ENCODE data around the gene KCND3. TPM values are rescaled to one million over a fixed set of nuclear protein-coding genes. Genes with fewer than 3 reads are reported as not detected.

The KCND3 gene
- polyA plus RNA-seq, 3 donors = not detected

DNA sequence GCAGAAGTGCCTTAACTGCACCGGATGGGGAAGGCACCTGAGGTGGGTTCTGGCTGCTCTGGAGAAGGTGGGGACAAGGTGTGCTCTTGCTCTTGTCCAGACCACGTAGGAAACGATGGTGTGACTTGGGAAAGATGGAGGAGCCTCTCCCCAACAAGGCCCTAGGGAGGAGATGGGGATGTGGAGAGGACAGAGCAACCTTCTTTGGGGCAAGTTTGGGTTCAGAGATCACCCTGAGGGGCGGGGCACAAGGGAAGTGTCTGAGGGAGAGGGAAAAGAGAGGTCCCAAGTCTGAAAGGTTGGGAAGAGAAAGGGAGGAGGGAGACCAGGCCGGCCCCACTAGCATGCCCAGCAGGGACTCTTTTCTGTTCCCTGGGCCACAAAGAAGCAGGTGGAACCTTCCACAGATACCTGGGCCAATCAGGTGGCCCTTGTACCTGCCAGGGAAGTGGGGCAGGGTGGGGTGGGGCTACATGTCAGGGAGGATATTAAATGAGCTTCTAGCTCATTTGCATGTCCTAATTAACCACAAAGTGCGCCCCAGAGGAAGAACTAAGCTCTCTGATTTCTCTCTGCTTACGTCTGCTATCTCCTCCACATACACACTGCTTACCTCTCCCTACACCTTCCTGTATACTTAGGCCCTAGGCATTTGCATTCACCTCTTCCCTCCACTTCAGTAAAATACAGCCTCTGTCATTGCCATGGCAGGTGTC lies 266.2 kb downstream of the KCND3 start:
- peaks cover 12 to 26% of the 10 kb centered on the region in 2 donors for H3K4me1 ChIP-seq (ENCODE audit: control insufficient read depth in 1 of 2, insufficient read depth in 2 of 2, low read length in 2 of 2)
- TF ChIP-seq, protein P1, sequence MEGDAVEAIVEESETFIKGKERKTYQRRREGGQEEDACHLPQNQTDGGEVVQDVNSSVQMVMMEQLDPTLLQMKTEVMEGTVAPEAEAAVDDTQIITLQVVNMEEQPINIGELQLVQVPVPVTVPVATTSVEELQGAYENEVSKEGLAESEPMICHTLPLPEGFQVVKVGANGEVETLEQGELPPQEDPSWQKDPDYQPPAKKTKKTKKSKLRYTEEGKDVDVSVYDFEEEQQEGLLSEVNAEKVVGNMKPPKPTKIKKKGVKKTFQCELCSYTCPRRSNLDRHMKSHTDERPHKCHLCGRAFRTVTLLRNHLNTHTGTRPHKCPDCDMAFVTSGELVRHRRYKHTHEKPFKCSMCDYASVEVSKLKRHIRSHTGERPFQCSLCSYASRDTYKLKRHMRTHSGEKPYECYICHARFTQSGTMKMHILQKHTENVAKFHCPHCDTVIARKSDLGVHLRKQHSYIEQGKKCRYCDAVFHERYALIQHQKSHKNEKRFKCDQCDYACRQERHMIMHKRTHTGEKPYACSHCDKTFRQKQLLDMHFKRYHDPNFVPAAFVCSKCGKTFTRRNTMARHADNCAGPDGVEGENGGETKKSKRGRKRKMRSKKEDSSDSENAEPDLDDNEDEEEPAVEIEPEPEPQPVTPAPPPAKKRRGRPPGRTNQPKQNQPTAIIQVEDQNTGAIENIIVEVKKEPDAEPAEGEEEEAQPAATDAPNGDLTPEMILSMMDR (IDR thresholded peaks at IDR 0.05) = no peak
- whole genome bisulfite sequencing (ENCODE audit: insufficient coverage) = 92% methylated on average over 2 of the region's 7 CpGs

DNA sequence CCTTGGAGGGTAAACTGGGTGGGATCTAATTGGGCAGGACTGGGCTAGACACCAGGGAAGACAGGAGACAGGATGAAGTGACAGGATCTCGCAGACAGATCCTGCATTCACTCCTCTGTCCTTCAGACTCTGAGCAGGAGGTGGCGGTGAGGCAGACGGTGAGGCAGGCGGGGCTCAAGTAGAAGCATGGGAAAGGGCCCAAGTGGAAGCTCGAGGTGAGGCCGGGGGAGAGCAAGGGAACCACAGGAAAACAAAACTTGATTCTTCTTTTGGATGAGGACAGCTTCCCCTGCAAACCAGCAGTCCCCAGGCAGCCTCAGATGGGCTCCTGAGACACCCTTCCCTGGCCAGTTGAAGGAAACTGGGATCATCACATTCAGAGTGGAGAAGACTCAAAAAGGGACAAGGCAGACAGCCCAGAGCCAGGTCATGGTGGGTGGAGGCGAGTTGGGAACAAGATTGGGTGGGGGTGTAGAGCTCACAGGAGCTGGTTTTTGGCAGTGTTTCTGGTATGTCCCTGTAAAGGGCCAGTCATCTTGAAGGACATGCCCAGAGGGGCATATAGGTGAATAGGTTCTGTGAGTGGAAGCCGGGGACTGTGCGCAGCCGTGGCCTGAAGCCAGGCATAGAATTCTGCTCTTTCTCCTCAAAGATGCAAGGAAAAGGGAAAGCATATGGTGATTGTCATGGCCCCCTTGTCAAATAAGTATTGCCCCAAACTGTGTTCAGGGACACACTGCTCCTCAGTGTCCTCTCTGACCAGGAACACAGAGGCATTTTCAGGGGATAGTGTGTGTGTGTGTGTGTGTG lies 268.3 kb downstream of the KCND3 start:
- Histone ChIP-seq H3K4me2 (replicated peaks; ENCODE audit: extremely low read depth, low read length, poor library complexity, severe bottlenecking) (no peak overlapping the region), H3K4me3 (replicated peaks in 1 of 3; ENCODE audit: low read depth in 2 of 3, low read length in 3 of 3) (no peak overlapping the region), H3K36me3 (replicated peaks in 1 of 2; ENCODE audit: control insufficient read depth in 1 of 2, insufficient read depth in 2 of 2, low read length in 2 of 2) (peaks cover 0 to 12% of the 10 kb centered on the region in 2 donors), H3K27ac (ENCODE audit: low read depth in 1 of 2, low read length in 2 of 2) (peak overlapping the region; percentile 3 to 63), H3K79me2 (ENCODE audit: insufficient read depth, low read length) (no peaks in the 10 kb centered on the region), H3K9me3 (replicated peaks in 1 of 2; ENCODE audit: control insufficient read depth in 1 of 2, insufficient read depth in 1 of 2, low read length in 2 of 2) (no peaks in the 10 kb centered on the region), H2AFZ (ENCODE audit: insufficient read depth, low read depth, low read length, poor library complexity, severe bottlenecking) (no peak overlapping the region), H3K27me3 (ENCODE audit: control insufficient read depth in 2 of 2, insufficient read depth in 2 of 2, low read length in 2 of 2) (no peaks in the 10 kb centered on the region), H4K20me1 (ENCODE audit: insufficient read depth, low read length) (peaks cover 22% of the 10 kb centered on the region), H3K4me1 (ENCODE audit: control insufficient read depth in 1 of 2, insufficient read depth in 2 of 2, low read length in 2 of 2) (peaks cover 12 to 26% of the 10 kb centered on the region in 2 donors), H3K9ac (ENCODE audit: insufficient read depth, low read length, poor library complexity, severe bottlenecking) (no peak overlapping the region)
- H3K27me3 Mint-ChIP-seq (ENCODE audit: low read depth in 3 of 3) = peaks cover 0 to 6% (median 1%) of the 10 kb centered on the region in 3 donors
- TF ChIP-seq, protein P1 (IDR thresholded peaks at IDR 0.05) = no peak
- H3K4me3 Mint-ChIP-seq = peak overlapping the region in 1 of 2 donors; percentile 32
- H3K27ac Mint-ChIP-seq = peak overlapping the region; percentile 76 to 87 (median 86)
- WGBS (ENCODE audit: insufficient coverage) = 76% methylated on average over 5 of the region's 10 CpGs
- DNase-seq = no peak
- intact Hi-C loops (cut with micrococcal nuclease) = no loop called here
- H3K9me3 Mint-ChIP-seq = peaks cover 0 to 2% (median 0%) of the 10 kb centered on the region in 7 donors
- peaks cover 31% of the 10 kb centered on the region for H3K4me1 Mint-ChIP-seq
- H3K36me3 Mint-ChIP-seq = peaks cover 10 to 16% of the 10 kb centered on the region in 2 donors

More for the DNA sequence above, 266.2 kb downstream of the KCND3 start:
- Histone ChIP-seq H4K20me1 (ENCODE audit: insufficient read depth, low read length) (peaks cover 26% of the 10 kb centered on the region), H3K27me3 (ENCODE audit: control insufficient read depth in 2 of 2, insufficient read depth in 2 of 2, low read length in 2 of 2) (no peaks in the 10 kb centered on the region), H3K4me2 (replicated peaks; ENCODE audit: extremely low read depth, low read length, poor library complexity, severe bottlenecking) (no peak overlapping the region), H3K9ac (ENCODE audit: insufficient read depth, low read length, poor library complexity, severe bottlenecking) (no peak overlapping the region), H3K36me3 (replicated peaks in 1 of 2; ENCODE audit: control insufficient read depth in 1 of 2, insufficient read depth in 2 of 2, low read length in 2 of 2) (peaks cover 3 to 11% of the 10 kb centered on the region in 2 donors), H2AFZ (ENCODE audit: insufficient read depth, low read depth, low read length, poor library complexity, severe bottlenecking) (no peak overlapping the region), H3K9me3 (replicated peaks in 1 of 2; ENCODE audit: control insufficient read depth in 1 of 2, insufficient read depth in 1 of 2, low read length in 2 of 2) (no peaks in the 10 kb centered on the region), H3K4me3 (replicated peaks in 1 of 3; ENCODE audit: low read depth in 2 of 3, low read length in 3 of 3) (no peak overlapping the region), H3K79me2 (ENCODE audit: insufficient read depth, low read length) (no peaks in the 10 kb centered on the region), H3K27ac (ENCODE audit: low read depth in 1 of 2, low read length in 2 of 2) (no peak overlapping the region)
- H3K27me3 Mint-ChIP-seq (ENCODE audit: low read depth in 3 of 3) = peaks cover 0 to 6% (median 1%) of the 10 kb centered on the region in 3 donors
- H3K4me3 Mint-ChIP-seq = no peak overlapping the region
- peaks cover 31% of the 10 kb centered on the region for H3K4me1 Mint-ChIP-seq
- intact Hi-C loops (cut with micrococcal nuclease) = no loop called here
- DNase-seq = no peak
- H3K27ac Mint-ChIP-seq = peak overlapping the region in 2 of 7 donors; percentile 58 to 85
- H3K9me3 Mint-ChIP-seq = no peaks in the 10 kb centered on the region
- H3K36me3 Mint-ChIP-seq = peaks cover 13 to 14% of the 10 kb centered on the region in 2 donors

Small RNA genes lying within 50 kb of the gene (small RNA-seq; reads per million reads assigned to genes)
- 1.4 reads per million for gene INKA2 (ENCODE audit: insufficient read length, low read depth)

Other genes starting within 250 kb of the KCND3 start
- 1 to 10 TPM; 3.1 to 4.1 (median 4.0) TPM for gene DDX20, start 233.8 kb downstream of the KCND3 start, polyA plus RNA-seq

Measured in CD14-positive monocyte (primary cell).